Colonic mucosa (tissue), 4 donors: ENCODE data around the gene MTUS2. TPM values are rescaled to one million over a fixed set of nuclear protein-coding genes. Genes with fewer than 3 reads are reported as not detected.

ENCODE experiments used
- DNase-seq: peaks from one replicate; pipeline ENCODE4 v3.0.0-alpha.2; 2020
- H3K27ac ChIP-seq: fragments of 200-600 bp; one replicate; pipeline ENCODE4 v1.8.0; 2021
- H3K27me3 ChIP-seq: fragments of 200-600 bp; one replicate; pipeline ENCODE4 v1.8.0; 2021
- H3K36me3 ChIP-seq: fragments of 200-600 bp; one replicate; pipeline ENCODE4 v1.8.0; 2021
- H3K4me1 ChIP-seq: fragments of 200-600 bp; one replicate; pipeline ENCODE4 v1.8.0; 2021; ENCODE audit warnings: mild to moderate bottlenecking
- H3K4me3 ChIP-seq: fragments of 200-600 bp; one replicate; pipeline ENCODE4 v1.8.0; 2021
- H3K9ac ChIP-seq, 2 donors: one replicate each; pipeline ENCODE4 v1.7.0; 2013; ENCODE audit warnings: control low read depth in 2 of 2, low read depth in 2 of 2, low read length in 2 of 2
- H3K9me3 ChIP-seq: fragments of 200-600 bp; one replicate; pipeline ENCODE4 v1.8.0; 2021
- CTCF ChIP-seq: fragments of 200-600 bp; IDR thresholded peaks from one replicate; pipeline ENCODE4 v1.8.0; 2022; ENCODE audit warnings: antibody characterized with exemption, mild to moderate bottlenecking
- intact Hi-C: fragments of 100-400 bp; cut with DNase I; formaldehyde crosslinking; loops from one replicate; pipeline ENCODE4 v1.14.1; 2022
- total RNA-seq, 2 donors: library from RNA; stranded (reverse); fragmentation: NEBNext Ultra II Directional in 1 of 2; extraction: Animal tissue kit (Norgen Biotek cat#: 25700) in 1 of 2; gene quantifications; one replicate each; pipeline ENCODE4 v1.2.1, GENCODE V29; 2021
- donor health status: healthy.
- donor health status: DM: no; HTN: no; CAD: no.
- donor health status: DM: no; HTN: no; CAD: no.

The MTUS2 gene
- total RNA-seq, 2 donors from 2014 or later = 0.11 to 0.40 TPM

- Histone ChIP-seq H3K4me3 (no peak overlapping the region), H3K27me3 (no peaks in the 10 kb centered on the region), H3K9ac (no peak overlapping the region), H3K27ac (no peak overlapping the region), H3K4me1 (no peaks in the 10 kb centered on the region), H3K9me3 (no peaks in the 10 kb centered on the region), H3K36me3 (no peaks in the 10 kb centered on the region)
- peak; percentile 36 for DNase-seq
- TF ChIP-seq CTCF = peak; percentile 81
- intact Hi-C loops = no loop called here
These were observed 542.9 kb downstream of the MTUS2 start for GRCh38 chr13:29362849-29363604.

GRCh38 chr13:29369060-29369743 lies 549.1 kb downstream of the MTUS2 start:
- Histone ChIP-seq H3K36me3 (no peaks in the 10 kb centered on the region), H3K4me3 (no peak overlapping the region), H3K9ac (no peak overlapping the region), H3K4me1 (no peaks in the 10 kb centered on the region), H3K9me3 (no peaks in the 10 kb centered on the region), H3K27ac (no peak overlapping the region), H3K27me3 (no peaks in the 10 kb centered on the region)
- no peak for DNase-seq
- intact Hi-C loops = no loop called here
- peak; percentile 15 for TF ChIP-seq CTCF

GRCh38 chr13:29379281-29379680 lies 559.1 kb downstream of the MTUS2 start:
- DNase-seq = no peak
- TF ChIP-seq CTCF = no peak
- H3K4me1 ChIP-seq = no peaks in the 10 kb centered on the region
- no peak overlapping the region for H3K9ac ChIP-seq
- H3K27me3 ChIP-seq = no peaks in the 10 kb centered on the region
- no peak overlapping the region for H3K27ac ChIP-seq
- no peaks in the 10 kb centered on the region for H3K9me3 ChIP-seq
- H3K4me3 ChIP-seq = no peak overlapping the region
- H3K36me3 ChIP-seq = no peaks in the 10 kb centered on the region
- intact Hi-C loops = no loop called here

GRCh38 chr13:29379865-29380264 lies 559.7 kb downstream of the MTUS2 start:
- no peak for DNase-seq
- Histone ChIP-seq H3K9ac (no peak overlapping the region), H3K4me1 (no peaks in the 10 kb centered on the region), H3K27ac (no peak overlapping the region), H3K9me3 (no peaks in the 10 kb centered on the region), H3K27me3 (no peaks in the 10 kb centered on the region), H3K4me3 (no peak overlapping the region), H3K36me3 (no peaks in the 10 kb centered on the region)
- intact Hi-C loops = no loop called here
- no peak for TF ChIP-seq CTCF

GRCh38 chr13:29382021-29382420 lies 561.9 kb downstream of the MTUS2 start:
- intact Hi-C loops = no loop called here
- H3K9me3 ChIP-seq = no peaks in the 10 kb centered on the region
- H3K4me1 ChIP-seq = no peaks in the 10 kb centered on the region
- no peaks in the 10 kb centered on the region for H3K36me3 ChIP-seq
- H3K4me3 ChIP-seq = no peak overlapping the region
- no peak for DNase-seq
- no peak for TF ChIP-seq CTCF
- no peak overlapping the region for H3K9ac ChIP-seq
- H3K27me3 ChIP-seq = no peaks in the 10 kb centered on the region
- H3K27ac ChIP-seq = no peak overlapping the region
